Stimulated activated CD8-positive, alpha-beta memory T cell treated with anti-CD3 and anti-CD28 coated beads, Interleukin-7, amount 100 ng/mL, for 1 hour (primary cell): ENCODE data around the gene MROH2A.

Experiments used
- DNase-seq, 2 donors: peaks; one replicate each; pipeline ENCODE4 v3.0.0-alpha.2; 2020; ENCODE audit warnings: low read depth in 2 of 2

MROH2A gene

GRCh38 chr2:233761040-233761769 lies 16.9 kb upstream of the MROH2A start:
- no peak for DNase-seq

- no peak for DNase-seq
These were observed 13.9 kb upstream of the MROH2A start for GRCh38 chr2:233764264-233764663.

GRCh38 chr2:233764761-233765160 lies 13.4 kb upstream of the MROH2A start:
- no peak for DNase-seq

GRCh38 chr2:233766416-233766815 lies 11.7 kb upstream of the MROH2A start:
- DNase-seq, result no peak

GRCh38 chr2:233768076-233768475 lies 10.1 kb upstream of the MROH2A start:
- DNase-seq, result no peak

- no peak for DNase-seq
These were observed 8.9 kb upstream of the MROH2A start for GRCh38 chr2:233769260-233769659.

GRCh38 chr2:233772153-233772552 lies 6.0 kb upstream of the MROH2A start:
- no peak for DNase-seq

- DNase-seq, result no peak
These were observed 5.5 kb upstream of the MROH2A start for GRCh38 chr2:233772583-233772982.

GRCh38 chr2:233773854-233774253 lies 4.3 kb upstream of the MROH2A start:
- no peak for DNase-seq

GRCh38 chr2:233775414-233775813 lies 2.7 kb upstream of the MROH2A start:
- DNase-seq, result no peak

- no peak for DNase-seq
These were observed 1.6 kb downstream of the MROH2A start for GRCh38 chr2:233779722-233780121.

GRCh38 chr2:233780771-233781170 lies 2.6 kb downstream of the MROH2A start:
- DNase-seq, result no peak

- DNase-seq, result no peak
These were observed 11.4 kb downstream of the MROH2A start for GRCh38 chr2:233789554-233789953.

GRCh38 chr2:233791151-233791882 lies 13.2 kb downstream of the MROH2A start:
- DNase-seq, result no peak

GRCh38 chr2:233791883-233792329 lies 13.8 kb downstream of the MROH2A start:
- DNase-seq, result no peak

- no peak for DNase-seq
These were observed 14.6 kb downstream of the MROH2A start for GRCh38 chr2:233792720-233793119.

GRCh38 chr2:233793465-233794127 lies 15.5 kb downstream of the MROH2A start:
- no peak for DNase-seq

GRCh38 chr2:233794128-233794658 lies 16.1 kb downstream of the MROH2A start:
- DNase-seq, result no peak

- DNase-seq, result no peak
These were observed 17.6 kb downstream of the MROH2A start for GRCh38 chr2:233795735-233796171.

GRCh38 chr2:233796254-233796653 lies 18.1 kb downstream of the MROH2A start:
- no peak for DNase-seq

- DNase-seq, result no peak
These were observed 20.4 kb downstream of the MROH2A start for GRCh38 chr2:233798335-233799086.
